GM08714 (cell line): ENCODE data around the gene ZDHHC23.
A peak's percentile ranks its signal among the peaks of the same experiment; 100 is the strongest.

Experiments
- H3K4me3 ChIP-seq: fragments of 200-500 bp; sonication (Bioruptor generic); 2 replicates; pipeline ENCODE4 v1.5.1; 2014; ENCODE audit warnings: mild to moderate bottlenecking, low read length, inconsistent platforms
- ZNF274 ChIP-seq: IDR thresholded peaks from 2 replicates; pipeline ENCODE4 v1.6.1; 2012; ENCODE audit warnings: mild to moderate bottlenecking, low read depth, low read length

Gene ZDHHC23, protein sequence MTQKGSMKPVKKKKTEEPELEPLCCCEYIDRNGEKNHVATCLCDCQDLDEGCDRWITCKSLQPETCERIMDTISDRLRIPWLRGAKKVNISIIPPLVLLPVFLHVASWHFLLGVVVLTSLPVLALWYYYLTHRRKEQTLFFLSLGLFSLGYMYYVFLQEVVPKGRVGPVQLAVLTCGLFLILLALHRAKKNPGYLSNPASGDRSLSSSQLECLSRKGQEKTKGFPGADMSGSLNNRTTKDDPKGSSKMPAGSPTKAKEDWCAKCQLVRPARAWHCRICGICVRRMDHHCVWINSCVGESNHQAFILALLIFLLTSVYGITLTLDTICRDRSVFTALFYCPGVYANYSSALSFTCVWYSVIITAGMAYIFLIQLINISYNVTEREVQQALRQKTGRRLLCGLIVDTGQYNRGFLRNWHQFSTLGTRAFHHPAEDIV

GRCh38 chr3:113947372-113948014, at the start of gene ZDHHC23:
Gene ZDHHC23, plus strand, starts transcription at chr3:113948013. Its CDS starts 790 bp downstream, at chr3:113948803.
- peak within 1 kb of the TSS; percentile 74 for H3K4me3 ChIP-seq
- TF ChIP-seq ZNF274: no peak

GRCh38 chr3:113898892-113899291, 48.9 kb upstream of the ZDHHC23 start:
- no peak for TF ChIP-seq ZNF274
- no peak overlapping the region for H3K4me3 ChIP-seq

- H3K4me3 ChIP-seq: no peak overlapping the region
- no peak for TF ChIP-seq ZNF274
Measured at GRCh38 chr3:113906568-113907140, 41.2 kb upstream of the ZDHHC23 start.

DNA sequence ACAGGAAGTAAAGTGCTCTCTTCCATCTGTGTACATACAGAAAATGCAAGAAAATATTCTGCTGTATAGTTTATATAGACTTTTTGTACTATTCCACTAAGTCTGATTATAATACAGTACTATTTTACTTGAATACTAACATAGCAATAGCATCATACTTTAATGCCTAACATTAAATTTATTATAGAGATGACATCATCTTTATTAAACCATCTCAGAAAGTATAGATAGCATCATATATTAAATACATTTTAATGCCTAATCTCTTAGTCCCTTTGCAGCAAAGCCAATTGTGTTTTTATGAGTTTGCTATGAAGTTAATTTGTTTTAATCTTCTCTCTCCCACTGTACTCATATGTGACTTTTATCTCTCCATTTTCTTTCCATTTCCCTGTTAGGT, 39.7 kb upstream of the ZDHHC23 start:
- H3K4me3 ChIP-seq: no peak overlapping the region

GRCh38 chr3:113910966-113911365, 36.8 kb upstream of the ZDHHC23 start:
- H3K4me3 ChIP-seq: no peak overlapping the region
- TF ChIP-seq ZNF274: no peak

More for the DNA sequence above, 39.7 kb upstream of the ZDHHC23 start:
- TF ChIP-seq ZNF274: no peak

DNA sequence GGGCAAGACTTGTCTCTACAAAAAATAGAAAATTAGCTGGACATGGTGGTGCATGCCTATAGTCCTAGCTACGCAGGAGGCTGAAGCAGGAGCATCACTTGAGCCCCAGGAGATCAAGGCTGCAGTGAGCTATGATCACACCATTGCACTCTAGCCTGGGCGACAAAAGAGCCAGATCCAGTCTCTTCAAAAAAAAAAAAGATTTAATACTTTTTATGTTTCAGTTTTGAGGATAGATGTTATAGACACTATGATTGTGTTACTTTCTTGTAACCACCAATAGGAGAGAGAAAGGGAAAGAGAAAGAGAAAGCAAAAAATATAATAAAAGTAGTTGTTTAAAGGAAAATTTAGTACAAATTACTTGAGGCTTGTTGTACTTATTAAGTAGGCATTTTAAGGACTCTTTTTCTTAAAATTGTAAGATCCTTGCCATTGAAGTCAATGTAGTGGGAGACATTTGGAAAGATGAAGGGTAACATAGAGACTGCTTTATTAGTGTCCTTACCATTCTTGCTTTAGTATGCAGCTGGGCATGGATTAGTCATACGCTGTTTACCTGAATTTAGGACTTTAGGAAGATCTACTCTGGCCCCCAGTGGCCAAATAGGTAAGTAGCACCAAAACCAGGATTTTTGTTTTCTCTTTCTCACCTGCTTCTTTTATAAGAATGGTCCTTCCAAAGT, 35.1 kb upstream of the ZDHHC23 start:
- TF ChIP-seq ZNF274: no peak
- no peak overlapping the region for H3K4me3 ChIP-seq

DNA sequence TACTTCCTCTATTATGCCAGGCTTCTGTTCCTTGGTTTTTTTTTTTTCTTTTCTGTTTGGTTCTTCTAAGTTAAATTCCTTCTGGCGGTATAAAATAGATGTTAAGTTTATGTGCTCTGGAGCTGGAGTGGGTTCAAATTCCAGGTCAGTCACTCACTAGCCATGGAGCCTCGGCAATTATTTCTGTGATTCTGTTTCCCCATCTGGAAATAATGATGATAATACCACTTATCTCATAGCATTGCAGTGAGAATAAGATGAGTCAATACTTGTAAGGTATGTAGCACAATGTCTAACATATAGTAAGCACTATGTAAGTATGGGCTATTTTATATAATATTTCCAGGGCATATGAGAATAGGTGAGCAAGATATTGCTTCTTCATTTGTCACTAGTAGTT, 33.2 kb upstream of the ZDHHC23 start:
- TF ChIP-seq ZNF274: no peak
- H3K4me3 ChIP-seq: no peak overlapping the region

DNA sequence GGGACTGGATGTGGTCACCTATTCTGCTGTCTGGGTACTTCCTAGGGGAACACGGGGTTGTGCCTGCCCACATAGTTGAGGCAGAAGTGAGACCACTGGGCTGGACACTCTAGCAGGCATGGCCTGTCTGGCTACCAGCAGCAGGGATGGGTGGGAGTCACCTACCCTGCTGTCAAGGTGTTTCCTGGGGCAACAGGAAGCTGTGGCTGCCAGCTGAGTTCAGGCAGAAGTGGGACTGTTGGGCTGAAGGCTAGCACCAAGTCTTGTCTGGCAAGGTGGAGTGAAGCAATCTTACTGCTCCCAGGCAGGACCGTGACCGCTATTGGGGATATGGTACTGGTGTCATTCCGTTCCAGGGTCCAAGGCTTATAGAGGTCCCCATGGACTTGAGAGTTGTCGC, 20.3 kb upstream of the ZDHHC23 start:
- no peak for TF ChIP-seq ZNF274
- no peak overlapping the region for H3K4me3 ChIP-seq

DNA sequence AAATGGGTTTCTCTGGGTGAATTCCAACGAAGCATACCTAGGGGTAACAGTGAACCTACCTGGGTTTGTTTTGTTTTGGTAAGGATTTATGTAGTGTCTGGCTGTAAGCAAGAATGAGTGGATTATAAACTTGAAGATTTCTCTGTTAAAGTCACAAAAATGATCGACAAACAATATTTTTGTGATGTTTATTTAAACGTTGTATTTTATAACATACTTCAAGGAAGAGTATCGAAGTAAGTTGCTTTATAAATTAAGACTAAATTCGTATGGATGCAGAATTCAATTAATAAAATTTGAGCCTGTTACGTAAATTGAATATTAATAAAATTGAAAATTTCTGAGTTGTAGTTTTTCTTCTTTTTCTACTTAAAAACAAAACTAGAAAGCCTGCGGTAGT, 982 bp upstream of the ZDHHC23 start:
- peak overlapping the region; percentile 74 for H3K4me3 ChIP-seq
- TF ChIP-seq ZNF274: no peak

DNA sequence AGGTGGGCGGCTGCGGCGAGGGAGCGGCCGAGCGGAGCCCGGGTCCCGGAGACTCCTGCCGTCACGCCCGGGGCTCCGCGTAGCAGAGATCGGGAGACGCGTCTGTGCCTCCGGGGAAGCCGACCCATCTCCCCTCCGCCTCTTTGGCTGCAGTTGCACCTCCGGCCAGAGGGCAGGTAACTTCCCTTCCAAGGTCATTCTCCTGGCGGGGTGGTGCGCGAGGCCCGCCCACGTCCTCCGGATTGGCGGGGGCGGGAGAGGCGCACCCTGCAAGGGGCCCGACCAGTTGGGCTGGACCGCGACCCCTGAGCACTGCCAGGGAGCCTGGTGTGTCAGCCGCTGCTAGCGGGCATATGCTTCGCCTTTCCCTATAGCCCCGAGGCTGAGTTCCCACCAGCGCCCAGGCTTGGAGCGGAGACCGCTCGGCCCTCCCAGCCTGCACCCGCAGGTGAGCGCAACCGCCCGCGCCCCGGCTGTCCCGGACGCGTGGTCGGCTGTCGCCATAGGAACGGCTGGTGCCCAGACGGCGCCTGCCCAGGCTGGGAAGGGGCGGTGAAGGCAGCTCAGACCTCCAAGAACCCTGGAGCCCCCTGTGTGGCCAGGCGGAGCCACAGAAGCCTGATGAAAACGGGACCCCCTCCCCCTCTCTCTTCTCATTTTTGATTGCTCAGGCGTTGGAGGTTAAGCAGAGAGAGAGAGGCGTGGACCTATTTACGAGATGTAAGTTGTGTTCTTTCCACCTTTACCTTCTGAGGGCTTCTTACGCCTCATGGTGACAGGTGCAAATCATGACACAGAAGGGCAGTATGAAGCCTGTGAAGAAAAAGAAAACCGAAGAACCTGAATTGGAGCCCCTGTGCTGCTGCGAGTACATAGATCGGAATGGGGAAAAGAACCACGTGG, 453 bp downstream of the ZDHHC23 start:
- peak overlapping the region; percentile 74; the same call in 1 of the 2 replicates for H3K4me3 ChIP-seq
- TF ChIP-seq ZNF274: no peak

GRCh38 chr3:113952921-113953320, 5.1 kb downstream of the ZDHHC23 start:
- TF ChIP-seq ZNF274: no peak
- no peak overlapping the region for H3K4me3 ChIP-seq

DNA sequence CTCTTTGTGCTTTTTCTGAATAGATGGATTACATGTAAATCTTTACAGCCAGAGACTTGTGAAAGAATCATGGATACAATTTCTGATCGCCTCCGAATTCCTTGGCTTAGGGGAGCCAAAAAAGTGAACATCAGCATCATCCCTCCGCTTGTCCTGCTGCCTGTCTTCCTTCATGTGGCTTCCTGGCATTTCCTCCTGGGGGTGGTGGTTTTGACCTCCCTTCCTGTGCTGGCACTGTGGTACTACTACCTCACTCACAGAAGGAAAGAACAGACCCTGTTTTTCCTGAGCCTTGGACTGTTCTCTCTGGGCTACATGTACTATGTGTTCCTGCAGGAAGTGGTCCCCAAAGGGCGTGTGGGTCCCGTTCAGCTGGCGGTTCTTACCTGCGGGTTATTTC, 5.9 kb downstream of the ZDHHC23 start:
- H3K4me3 ChIP-seq: no peak overlapping the region
- no peak for TF ChIP-seq ZNF274

GRCh38 chr3:113954091-113954685, 6.4 kb downstream of the ZDHHC23 start:
- no peak for TF ChIP-seq ZNF274
- no peak overlapping the region for H3K4me3 ChIP-seq
